Thymus (tissue), 14 donors: ENCODE results near the gene EIF1AX. TPM values are rescaled to one million over a fixed set of nuclear protein-coding genes. Genes with fewer than 3 reads are reported as not detected.

Source experiments
- DNase-seq, 9 donors: peaks; one replicate each; pipeline ENCODE4 v3.0.0-alpha.2; 2013; ENCODE audit warnings: low spot score in 9 of 9, low read depth in 6 of 9, missing footprints in 1 of 9
- H3K27ac ChIP-seq, 2 donors: one replicate each; pipeline ENCODE4 v1.5.1; 2013; ENCODE audit warnings: control low read depth in 1 of 2, low read depth in 1 of 2, low read length in 1 of 2, mild to moderate bottlenecking in 1 of 2, moderate library complexity in 1 of 2
- H3K27me3 ChIP-seq, 2 donors: one replicate each; pipeline ENCODE4 v1.5.1; 2013; ENCODE audit warnings: low read length in 1 of 2; ENCODE audit not compliant: control insufficient read depth in 2 of 2, insufficient read depth in 1 of 2
- H3K36me3 ChIP-seq, 2 donors: one replicate each; pipeline ENCODE4 v1.5.1; 2013; ENCODE audit warnings: low read length in 1 of 2, mild to moderate bottlenecking in 1 of 2, moderate library complexity in 1 of 2; ENCODE audit not compliant: control insufficient read depth in 2 of 2, insufficient read depth in 2 of 2
- H3K4me1 ChIP-seq, 2 donors: one replicate each; pipeline ENCODE4 v1.5.1; 2013; ENCODE audit warnings: low read length in 2 of 2; ENCODE audit not compliant: control insufficient read depth in 2 of 2, insufficient read depth in 2 of 2
- H3K4me3 ChIP-seq, 2 donors: one replicate each; pipeline ENCODE4 v1.5.1; 2013; ENCODE audit warnings: low read length in 2 of 2, control low read depth in 1 of 2, mild to moderate bottlenecking in 1 of 2
- H3K9me3 ChIP-seq, 2 donors: one replicate each; pipeline ENCODE4 v1.5.1; 2013; ENCODE audit warnings: low read length in 1 of 2, mild to moderate bottlenecking in 1 of 2; ENCODE audit not compliant: control insufficient read depth in 2 of 2, insufficient read depth in 1 of 2
- WGBS: extraction: QIAGEN DNeasy Blood & Tissue Kit; methylation state at CpG from one replicate; pipeline ENCODE4 v1.1.7; 2013; 5-methylcytosine and 5-hydroxymethylcytosine counted together
- long read RNA-seq, 10 donors: transcript quantifications; one replicate each; lab custom pipeline, GENCODE V29; 2026
- polyA plus RNA-seq: library from polyadenylated mRNA; stranded (reverse); fragments of 200-250 nt; gene quantifications from one replicate; pipeline ENCODE4 v1.2.3, GENCODE V29; 2013
- total RNA-seq: library from RNA; stranded (reverse); fragments of 120-200 nt; gene quantifications from one replicate; pipeline ENCODE4 v1.2.4, GENCODE V29; 2013
- donor health status: healthy.

EIF1AX gene
- 45.3 TPM for total RNA-seq
- 40.5 TPM for polyA plus RNA-seq
- long read RNA-seq, donor 1, full-length matches to known transcripts, result 7 of 7 reads
- long read RNA-seq, donor 1, partial matches to known transcripts, result 0 of 7 reads
- long read RNA-seq, donor 1, other reads (novel, unspliced or antisense), result 0 of 7 reads
- long read RNA-seq, donor 2, full-length matches to known transcripts, result 101 of 114 reads
- long read RNA-seq, donor 2, partial matches to known transcripts, result 13 of 114 reads
- long read RNA-seq, donor 2, other reads (novel, unspliced or antisense), result 0 of 114 reads
- long read RNA-seq, donor 3, full-length matches to known transcripts, result 60 of 65 reads
- long read RNA-seq, donor 3, partial matches to known transcripts, result 5 of 65 reads
- long read RNA-seq, donor 3, other reads (novel, unspliced or antisense), result 0 of 65 reads
- long read RNA-seq, donor 4, full-length matches to known transcripts, result 28 of 28 reads
- long read RNA-seq, donor 4, partial matches to known transcripts, result 0 of 28 reads
- long read RNA-seq, donor 4, other reads (novel, unspliced or antisense), result 0 of 28 reads
- long read RNA-seq, donor 5, full-length matches to known transcripts, result 72 of 80 reads
- long read RNA-seq, donor 5, partial matches to known transcripts, result 8 of 80 reads
- long read RNA-seq, donor 5, other reads (novel, unspliced or antisense), result 0 of 80 reads
- long read RNA-seq, donor 6, full-length matches to known transcripts, result 44 of 44 reads
- long read RNA-seq, donor 6, partial matches to known transcripts, result 0 of 44 reads
- long read RNA-seq, donor 6, other reads (novel, unspliced or antisense), result 0 of 44 reads
- long read RNA-seq, donor 7, full-length matches to known transcripts, result 41 of 41 reads
- long read RNA-seq, donor 7, partial matches to known transcripts, result 0 of 41 reads
- long read RNA-seq, donor 7, other reads (novel, unspliced or antisense), result 0 of 41 reads
- long read RNA-seq, donor 8, full-length matches to known transcripts, result 24 of 24 reads
- long read RNA-seq, donor 8, partial matches to known transcripts, result 0 of 24 reads
- long read RNA-seq, donor 8, other reads (novel, unspliced or antisense), result 0 of 24 reads
- long read RNA-seq, donor 9, full-length matches to known transcripts, result 39 of 39 reads
- long read RNA-seq, donor 9, partial matches to known transcripts, result 0 of 39 reads
- long read RNA-seq, donor 9, other reads (novel, unspliced or antisense), result 0 of 39 reads
- long read RNA-seq, donor 10, full-length matches to known transcripts, result 28 of 28 reads
- long read RNA-seq, donor 10, partial matches to known transcripts, result 0 of 28 reads
- long read RNA-seq, donor 10, other reads (novel, unspliced or antisense), result 0 of 28 reads

- peak within 1 kb of the TSS; percentile 73 to 98 for H3K4me3 ChIP-seq
Measured at GRCh38 chrX:20141281-20142220, at the start of gene EIF1AX. EIF1AX (minus strand) TSS chrX:20141838; CDS start chrX:20141640, 198 bp downstream.

GRCh38 chrX:20189171-20189570 lies 47.5 kb upstream of the EIF1AX start:
- no peak overlapping the region for H3K27ac ChIP-seq
- H3K27me3 ChIP-seq, result no peaks in the 10 kb centered on the region
- no peak overlapping the region for H3K4me3 ChIP-seq
- H3K9me3 ChIP-seq, result no peaks in the 10 kb centered on the region
- H3K4me1 ChIP-seq, result no peaks in the 10 kb centered on the region
- no peak for DNase-seq
- peaks cover 0 to 33% of the 10 kb centered on the region in 2 donors for H3K36me3 ChIP-seq

More at GRCh38 chrX:20141281-20142220, at the start of gene EIF1AX:
- peak; percentile 76 to 100 (median 94) for DNase-seq
- 4% methylated on average over 71 of the region's 82 CpGs for WGBS
- peak within 1 kb of the TSS; percentile 74 to 89 for H3K27ac ChIP-seq
- H3K27me3 ChIP-seq, result no peaks in the 10 kb centered on the region
- peaks cover 0 to 7% of the 10 kb centered on the region in 2 donors for H3K4me1 ChIP-seq
- no peaks in the 10 kb centered on the region for H3K9me3 ChIP-seq
- H3K36me3 ChIP-seq, result peaks cover 2 to 13% of the 10 kb centered on the region in 2 donors

GRCh38 chrX:20181598-20182329 lies 40.1 kb upstream of the EIF1AX start:
- peak in 4 of 9 donors; percentile 0 to 35 (median 4) for DNase-seq
- Histone ChIP-seq H3K27ac (peak overlapping the region in 1 of 2 donors; percentile 16), H3K4me1 (no peaks in the 10 kb centered on the region), H3K27me3 (no peaks in the 10 kb centered on the region), H3K9me3 (no peaks in the 10 kb centered on the region), H3K36me3 (peaks cover 0 to 35% of the 10 kb centered on the region in 2 donors), H3K4me3 (no peak overlapping the region)
- 11% methylated on average over 3 of the region's 3 CpGs for WGBS

GRCh38 chrX:20177093-20177492 lies 35.5 kb upstream of the EIF1AX start:
- peaks cover 3 to 52% of the 10 kb centered on the region in 2 donors for H3K36me3 ChIP-seq
- H3K4me1 ChIP-seq, result no peaks in the 10 kb centered on the region
- H3K4me3 ChIP-seq, result no peak overlapping the region
- no peaks in the 10 kb centered on the region for H3K27me3 ChIP-seq
- no peaks in the 10 kb centered on the region for H3K9me3 ChIP-seq
- DNase-seq, result no peak
- no peak overlapping the region for H3K27ac ChIP-seq

- WGBS, result 99% methylated on average over 2 of the region's 2 CpGs
- peaks cover 3 to 54% of the 10 kb centered on the region in 2 donors for H3K36me3 ChIP-seq
- no peaks in the 10 kb centered on the region for H3K9me3 ChIP-seq
- no peak overlapping the region for H3K27ac ChIP-seq
- no peak overlapping the region for H3K4me3 ChIP-seq
- H3K27me3 ChIP-seq, result no peaks in the 10 kb centered on the region
- no peak for DNase-seq
- H3K4me1 ChIP-seq, result no peaks in the 10 kb centered on the region
Measured at GRCh38 chrX:20173856-20174255, 32.2 kb upstream of the EIF1AX start.

- Histone ChIP-seq H3K36me3 (peaks cover 3 to 52% of the 10 kb centered on the region in 2 donors), H3K27me3 (no peaks in the 10 kb centered on the region), H3K4me1 (no peaks in the 10 kb centered on the region), H3K27ac (no peak overlapping the region), H3K4me3 (no peak overlapping the region), H3K9me3 (no peaks in the 10 kb centered on the region)
- 94% methylated on average over 2 of the region's 2 CpGs for WGBS
- DNase-seq, result no peak
Measured at GRCh38 chrX:20173313-20173712, 31.7 kb upstream of the EIF1AX start.

- H3K4me1 ChIP-seq, result no peaks in the 10 kb centered on the region
- WGBS, result over 99% methylated on average over 3 of the region's 3 CpGs
- no peak overlapping the region for H3K27ac ChIP-seq
- DNase-seq, result no peak
- peaks cover 6 to 55% of the 10 kb centered on the region in 2 donors for H3K36me3 ChIP-seq
- no peaks in the 10 kb centered on the region for H3K27me3 ChIP-seq
- H3K4me3 ChIP-seq, result no peak overlapping the region
- H3K9me3 ChIP-seq, result no peaks in the 10 kb centered on the region
Measured at GRCh38 chrX:20171887-20172286, 30.2 kb upstream of the EIF1AX start.
